Stomach (tissue), 9 donors: Measurements from ENCODE around the gene TLCD1. TPM values are rescaled to one million over a fixed set of nuclear protein-coding genes. Genes with fewer than 3 reads are reported as not detected.

Experiments used
- DNase-seq, 2 donors: peaks; one replicate each; pipeline versions ENCODE4 v3.0.0 to v3.0.0-alpha.2; 2013 to 2019
- H3K27ac ChIP-seq, 5 donors: fragments of 200-600 bp in 4 of 5; sonication (generic) in 4 of 5; one replicate each; pipeline ENCODE4 v1.5.1; 2013 to 2019; ENCODE audit warnings: mild to moderate bottlenecking in 1 of 5, moderate library complexity in 1 of 5
- H3K27me3 ChIP-seq, 3 donors: fragments of 200-600 bp; sonication (generic); one replicate each; pipeline ENCODE4 v1.5.1; 2017 to 2019; ENCODE audit warnings: mixed run types in 1 of 3
- H3K36me3 ChIP-seq, 4 donors: fragments of 200-600 bp; sonication (generic); 1 replicate in 3 of 4; 2 replicates in 1 of 4; pipeline ENCODE4 v1.5.1; 2016 to 2019
- H3K4me1 ChIP-seq, 4 donors: fragments of 200-600 bp; sonication (generic); one replicate each; pipeline ENCODE4 v1.5.1; 2016 to 2019
- H3K4me3 ChIP-seq, 4 donors: fragments of 200-600 bp; sonication (generic) in 3 of 4; one replicate each; pipeline ENCODE4 v1.5.1; 2016 to 2019; ENCODE audit warnings: mild to moderate bottlenecking in 1 of 4
- H3K9me3 ChIP-seq, 4 donors: fragments of 200-600 bp; sonication (generic); one replicate each; pipeline ENCODE4 v1.5.1; 2016 to 2019
- CTCF ChIP-seq, 7 experiments: fragments of 450-650 bp in 4 of 7; fragments of 200-600 bp in 3 of 7; sonication (generic) in 3 of 7; IDR thresholded peaks; one replicate each; pipeline ENCODE4 v1.5.1; 2016 to 2019; ENCODE audit warnings: antibody characterized with exemption in 7 of 7, control low read depth in 2 of 7, mild to moderate bottlenecking in 1 of 7
- EP300 ChIP-seq: sonication (generic); formaldehyde crosslinking; IDR thresholded peaks from one replicate; pipeline ENCODE4 v1.6.1; 2017; ENCODE audit warnings: antibody characterized with exemption
- POLR2A ChIP-seq, 4 donors: fragments of 450-650 bp; IDR thresholded peaks; one replicate each; pipeline ENCODE4 v1.6.1; 2016; ENCODE audit warnings: antibody characterized with exemption in 4 of 4, control low read depth in 2 of 4, mild to moderate bottlenecking in 1 of 4, moderate library complexity in 1 of 4
- POLR2AphosphoS5 ChIP-seq, 3 donors: sonication (generic); formaldehyde crosslinking; IDR thresholded peaks; one replicate each; pipeline ENCODE4 v1.6.1; 2016; ENCODE audit warnings: antibody characterized with exemption in 3 of 3
- WGBS, 5 donors: extraction: QIAGEN DNeasy Blood & Tissue Kit in 3 of 5; methylation state at CpG; one replicate each; pipeline versions ENCODE4 v1.1.5 to v1.1.7; 2013 to 2018; 5-methylcytosine and 5-hydroxymethylcytosine counted together
- intact Hi-C: fragments of 100-400 bp; cut with DNase I; formaldehyde crosslinking; loops from one replicate; pipeline ENCODE4 v1.15.1; 2023; ENCODE audit warnings: low total_unique reads
- polyA plus RNA-seq, 3 donors: library from polyadenylated mRNA; stranded (reverse); fragments of 200-250 nt; gene quantifications; one replicate each; pipeline ENCODE4 v1.2.3, GENCODE V29; 2013
- total RNA-seq, 5 donors: library from RNA; depleted of rRNA; stranded (reverse); fragments of >200 nt; gene quantifications; one replicate each; pipeline versions ENCODE4 v1.1.0 to v1.2.3, GENCODE V29; 2014 to 2016
- donor health status: healthy with polysubstance abuse.
- donor health status: Bipolar disorder and iron deficiency.
- donor health status: healthy.

Gene TLCD1
- total and polyA plus RNA-seq, 8 donors: 2.6 to 21.0 (median 10.0) TPM; not detected in 2

GRCh38 chr17:28750178-28751047 is 24.4 kb upstream of the TLCD1 start:
- Histone ChIP-seq H3K36me3 (peaks cover 30 to 52% (median 40%) of the 10 kb centered on the region in 4 donors), H3K4me1 (peaks cover 45 to 58% (median 57%) of the 10 kb centered on the region in 4 donors), H3K9me3 (no peaks in the 10 kb centered on the region), H3K27me3 (no peaks in the 10 kb centered on the region), H3K27ac (peak overlapping the region; percentile 20 to 99 (median 97)), H3K4me3 (peak overlapping the region in 1 of 4 donors; percentile 11)
- intact Hi-C loops: no loop called here
- WGBS, 5 donors: 21 to 29% (median 26%) methylated on average over 17 to 20 of the region's 20 CpGs
- TF ChIP-seq POLR2AphosphoS5 (IDR thresholded peaks at IDR 0.05) (peak in 2 of 3 donors; percentile 78 to 95), POLR2A (IDR thresholded peaks at IDR 0.05) (no peak), CTCF (IDR thresholded peaks at IDR 0.05) (peak in 6 of 7 experiments; percentile 22 to 100 (median 100)), EP300 (no peak)
- peak; percentile 97 for DNase-seq

GRCh38 chr17:28749516-28750177 is 23.6 kb upstream of the TLCD1 start:
- H3K36me3 ChIP-seq: peaks cover 30 to 52% (median 40%) of the 10 kb centered on the region in 4 donors
- H3K4me3 ChIP-seq: peak overlapping the region in 1 of 4 donors; percentile 82
- 32 to 52% (median 41%) methylated on average over 11 of the region's 11 CpGs for WGBS, 5 donors
- H3K27ac ChIP-seq: peak overlapping the region; percentile 96 to 99 (median 98)
- no peak for DNase-seq
- H3K27me3 ChIP-seq: peaks cover 0 to 5% (median 0%) of the 10 kb centered on the region in 3 donors
- TF ChIP-seq POLR2AphosphoS5 (IDR thresholded peaks at IDR 0.05) (no peak), CTCF (IDR thresholded peaks at IDR 0.05) (no peak)
- intact Hi-C loops: no loop called here
- H3K4me1 ChIP-seq: peaks cover 49 to 66% (median 64%) of the 10 kb centered on the region in 4 donors
- H3K9me3 ChIP-seq: no peaks in the 10 kb centered on the region

GRCh38 chr17:28748852-28749515 is 23.0 kb upstream of the TLCD1 start:
- no peak for DNase-seq
- Histone ChIP-seq H3K36me3 (peaks cover 30 to 52% (median 40%) of the 10 kb centered on the region in 4 donors), H3K9me3 (no peaks in the 10 kb centered on the region), H3K27ac (peak overlapping the region; percentile 96 to 99 (median 98)), H3K4me3 (peak overlapping the region in 1 of 4 donors; percentile 82), H3K27me3 (peaks cover 0 to 5% (median 0%) of the 10 kb centered on the region in 3 donors), H3K4me1 (peaks cover 49 to 72% (median 70%) of the 10 kb centered on the region in 4 donors)
- TF ChIP-seq POLR2A (IDR thresholded peaks at IDR 0.05) (no peak), POLR2AphosphoS5 (IDR thresholded peaks at IDR 0.05) (no peak), EP300 (no peak), CTCF (IDR thresholded peaks at IDR 0.05) (no peak)
- intact Hi-C loops: no loop called here
- 35 to 63% (median 40%) methylated on average over 10 to 18 of the region's 18 CpGs for WGBS, 5 donors
